Stimulated activated CD8-positive, alpha-beta memory T cell treated with anti-CD3 and anti-CD28 coated beads, Interleukin-12 subunit alpha, Interleukin-12 subunit beta, amount 100 ng/mL, for 4 hours (primary cell): ENCODE data around the gene RSPH6A.
"Not testable (repeated sequence)": the region's sequence is repeated elsewhere in the genome, so short reads cannot be mapped to it uniquely, and the experiment has no call there.

Source experiments
- DNase-seq: peaks from one replicate; pipeline ENCODE4 v3.0.0-alpha.2; 2020; ENCODE audit warnings: low read depth

Gene RSPH6A

GRCh38 chr19:45800070-45800553 lies 15.0 kb downstream of the RSPH6A start:
- DNase-seq, result no peak

- not testable (repeated sequence) for DNase-seq
Observed at GRCh38 chr19:45799541-45799940, 15.6 kb downstream of the RSPH6A start.

GRCh38 chr19:45798995-45799517 lies 16.1 kb downstream of the RSPH6A start:
- peak; percentile 41 for DNase-seq

GRCh38 chr19:45794627-45795026 lies 20.5 kb downstream of the RSPH6A start:
- DNase-seq, result no peak

GRCh38 chr19:45793876-45794275 lies 21.2 kb downstream of the RSPH6A start:
- no peak for DNase-seq

GRCh38 chr19:45793178-45793564 lies 21.9 kb downstream of the RSPH6A start:
- no peak for DNase-seq

GRCh38 chr19:45792470-45793177 lies 22.5 kb downstream of the RSPH6A start, which contains the start of gene DMWD:
Gene DMWD (minus strand): TSS chr19:45792845. CDS start chr19:45792756, 89 bp downstream.
- DNase-seq, result peak; percentile 99

- no peak for DNase-seq
Observed at GRCh38 chr19:45791744-45792469, 23.2 kb downstream of the RSPH6A start.

GRCh38 chr19:45790942-45791341 lies 24.2 kb downstream of the RSPH6A start:
- DNase-seq, result no peak

GRCh38 chr19:45789035-45789786 lies 25.9 kb downstream of the RSPH6A start:
- DNase-seq, result no peak

- no peak for DNase-seq
Observed at GRCh38 chr19:45786533-45786894, 28.6 kb downstream of the RSPH6A start.

GRCh38 chr19:45785781-45786532 lies 29.2 kb downstream of the RSPH6A start:
- no peak for DNase-seq

- no peak for DNase-seq
Observed at GRCh38 chr19:45785097-45785496, 30.0 kb downstream of the RSPH6A start.

GRCh38 chr19:45784096-45784495 lies 31.0 kb downstream of the RSPH6A start:
- no peak for DNase-seq

- DNase-seq, result no peak
Observed at GRCh38 chr19:45782820-45783785, 32.0 kb downstream of the RSPH6A start.

- DNase-seq, result no peak
Observed at GRCh38 chr19:45782162-45782691, 32.9 kb downstream of the RSPH6A start, which contains the start of gene DMPK. Gene DMPK (minus strand): TSS chr19:45782490. CDS start chr19:45782352, 138 bp downstream.

- DNase-seq, result no peak
Observed at GRCh38 chr19:45781214-45782161, 33.6 kb downstream of the RSPH6A start.

- DNase-seq, result no peak
Observed at GRCh38 chr19:45780448-45781213, 34.5 kb downstream of the RSPH6A start.
